CD4-positive, CD25-positive, alpha-beta regulatory T cell (primary cell): ENCODE data around the gene DNAJC4. TPM values are rescaled to one million over a fixed set of nuclear protein-coding genes. Genes with fewer than 3 reads are reported as not detected.
A peak's percentile ranks its signal among the peaks of the same experiment; 100 is the strongest.

Experiments used
- ATAC-seq, 2 donors: fragments of 150-1000 bp; cut with Tn5 transposase; one replicate each; pipeline ENCODE4 v1.10.0; 2021; ENCODE audit warnings: low read depth in 2 of 2, moderate number of reproducible peaks in 2 of 2, moderate library complexity in 1 of 2
- DNase-seq, 3 donors: peaks; one replicate each; pipeline versions ENCODE4 v3.0.0 to v3.0.0-alpha.2; 2012 to 2022; ENCODE audit warnings: mixed read lengths in 1 of 3
- H3K27ac ChIP-seq: one replicate; pipeline ENCODE4 v1.7.0; 2013; ENCODE audit warnings: mild to moderate bottlenecking, low read length; ENCODE audit not compliant: insufficient read depth, poor library complexity, severe bottlenecking
- H3K27me3 ChIP-seq: one replicate; pipeline ENCODE4 v1.7.0; 2013; ENCODE audit warnings: low read length; ENCODE audit not compliant: control insufficient read depth, insufficient read depth
- H3K36me3 ChIP-seq: one replicate; pipeline ENCODE4 v1.7.0; 2013; ENCODE audit warnings: mild to moderate bottlenecking, low read length, moderate library complexity; ENCODE audit not compliant: control insufficient read depth, insufficient read depth
- H3K4me1 ChIP-seq: 2 replicates; pipeline ENCODE4 v1.7.0; 2013; ENCODE audit warnings: mild to moderate bottlenecking, low read length; ENCODE audit not compliant: insufficient read depth, control insufficient read depth, poor library complexity, severe bottlenecking
- H3K4me3 ChIP-seq: one replicate; pipeline ENCODE4 v1.7.0; 2013; ENCODE audit warnings: low read depth, mild to moderate bottlenecking, low read length, moderate library complexity
- H3K9me3 ChIP-seq, 2 experiments: 1 replicate in 1 of 2; 2 replicates in 1 of 2; pipeline ENCODE4 v1.7.0; 2013; ENCODE audit warnings: low read length in 2 of 2, mild to moderate bottlenecking in 1 of 2, moderate library complexity in 1 of 2; ENCODE audit not compliant: control insufficient read depth in 2 of 2
- H3K27ac Mint-ChIP-seq, 3 donors: one replicate each; pipeline ENCODE4 v1.8.0; 2020 to 2022; ENCODE audit warnings: mild to moderate bottlenecking in 3 of 3, mixed read lengths in 3 of 3, moderate library complexity in 2 of 3
- H3K27me3 Mint-ChIP-seq: one replicate; pipeline ENCODE4 v1.8.0; 2022; ENCODE audit warnings: mild to moderate bottlenecking, mixed read lengths
- H3K36me3 Mint-ChIP-seq: one replicate; pipeline ENCODE4 v1.8.0; 2020; ENCODE audit warnings: mixed read lengths
- H3K4me1 Mint-ChIP-seq, 4 donors: one replicate each; pipeline ENCODE4 v1.8.0; 2020 to 2022; ENCODE audit warnings: mixed read lengths in 4 of 4, mild to moderate bottlenecking in 1 of 4
- H3K4me3 Mint-ChIP-seq, 4 donors: one replicate each; pipeline ENCODE4 v1.8.0; 2020 to 2022; ENCODE audit warnings: mild to moderate bottlenecking in 4 of 4, mixed read lengths in 4 of 4, moderate library complexity in 3 of 4
- H3K9me3 Mint-ChIP-seq, 7 donors: one replicate each; pipeline ENCODE4 v1.8.0; 2020 to 2022; ENCODE audit warnings: mixed read lengths in 7 of 7, mild to moderate bottlenecking in 3 of 7, moderate library complexity in 2 of 7
- polyA plus RNA-seq, 4 donors: library from polyadenylated mRNA; unstranded; fragments of 300-500 nt; fragmentation: Illumina TruSeq; gene quantifications; one replicate each; pipeline ENCODE4 v1.2.3, GENCODE V29; 2021
- total RNA-seq: library from RNA; stranded (reverse); gene quantifications from one replicate; pipeline ENCODE4 v1.2.3, GENCODE V29; 2022

Gene DNAJC4
- total and polyA plus RNA-seq, 5 donors from 2014 or later, result 18.1 to 41.9 (median 22.0) TPM

- Mint-ChIP-seq H3K36me3 (no peaks in the 10 kb centered on the region), H3K27me3 (peaks cover 7% of the 10 kb centered on the region), H3K9me3 (peaks cover 0 to 3% (median 0%) of the 10 kb centered on the region in 7 donors), H3K4me3 (peak overlapping the region in 1 of 4 donors; percentile 77), H3K27ac (no peak overlapping the region), H3K4me1 (peaks cover 0 to 27% (median 15%) of the 10 kb centered on the region in 4 donors)
- no peak overlapping the region for H3K27ac ChIP-seq
- H3K36me3 ChIP-seq, result no peaks in the 10 kb centered on the region
- DNase-seq, result no peak
- no peak for ATAC-seq
- no peaks in the 10 kb centered on the region for H3K27me3 ChIP-seq
- H3K4me3 ChIP-seq, result no peak overlapping the region
- peaks cover 17% of the 10 kb centered on the region for H3K4me1 ChIP-seq
- H3K9me3 ChIP-seq, result no peaks in the 10 kb centered on the region
Measured at GRCh38 chr11:64265176-64266160, 35.1 kb downstream of the DNAJC4 start.

GRCh38 chr11:64266339-64266738 is 36.0 kb downstream of the DNAJC4 start:
- H3K4me1 Mint-ChIP-seq, result peaks cover 0 to 28% (median 15%) of the 10 kb centered on the region in 4 donors
- peaks cover 8% of the 10 kb centered on the region for H3K27me3 Mint-ChIP-seq
- ATAC-seq (no peak), DNase-seq (no peak)
- H3K36me3 Mint-ChIP-seq, result no peaks in the 10 kb centered on the region
- peaks cover 0 to 3% (median 0%) of the 10 kb centered on the region in 7 donors for H3K9me3 Mint-ChIP-seq
- peaks cover 21% of the 10 kb centered on the region for H3K4me1 ChIP-seq
- no peak overlapping the region for H3K4me3 Mint-ChIP-seq
- H3K9me3 ChIP-seq, result no peaks in the 10 kb centered on the region
- no peak overlapping the region for H3K27ac ChIP-seq
- no peak overlapping the region for H3K4me3 ChIP-seq
- no peaks in the 10 kb centered on the region for H3K36me3 ChIP-seq
- no peaks in the 10 kb centered on the region for H3K27me3 ChIP-seq
- no peak overlapping the region for H3K27ac Mint-ChIP-seq

- peaks cover 0 to 33% (median 19%) of the 10 kb centered on the region in 4 donors for H3K4me1 Mint-ChIP-seq
- no peaks in the 10 kb centered on the region for H3K36me3 Mint-ChIP-seq
Measured at GRCh38 chr11:64267207-64267945, 37.0 kb downstream of the DNAJC4 start.

GRCh38 chr11:64268025-64268892 is 37.9 kb downstream of the DNAJC4 start:
- H3K4me3 ChIP-seq, result peak overlapping the region; percentile 59
- H3K27ac ChIP-seq, result peak overlapping the region; percentile 98
- H3K27me3 Mint-ChIP-seq, result peaks cover 8% of the 10 kb centered on the region
- H3K27ac Mint-ChIP-seq, result peak overlapping the region; percentile 92 to 98 (median 95)
- H3K9me3 Mint-ChIP-seq, result peaks cover 0 to 3% (median 0%) of the 10 kb centered on the region in 7 donors
- H3K4me1 ChIP-seq, result peaks cover 27% of the 10 kb centered on the region
- H3K27me3 ChIP-seq, result no peaks in the 10 kb centered on the region
- DNase-seq (no peak), ATAC-seq (no peak)
- H3K4me1 Mint-ChIP-seq, result peaks cover 0 to 33% (median 19%) of the 10 kb centered on the region in 4 donors
- peak overlapping the region; percentile 92 to 97 (median 96) for H3K4me3 Mint-ChIP-seq
- H3K9me3 ChIP-seq, result no peaks in the 10 kb centered on the region
- H3K36me3 ChIP-seq, result no peaks in the 10 kb centered on the region
- H3K36me3 Mint-ChIP-seq, result no peaks in the 10 kb centered on the region

More at GRCh38 chr11:64267207-64267945, 37.0 kb downstream of the DNAJC4 start:
- Histone ChIP-seq H3K36me3 (no peaks in the 10 kb centered on the region), H3K27ac (no peak overlapping the region), H3K27me3 (no peaks in the 10 kb centered on the region), H3K4me1 (peaks cover 27% of the 10 kb centered on the region), H3K9me3 (no peaks in the 10 kb centered on the region), H3K4me3 (no peak overlapping the region)
- DNase-seq (no peak), ATAC-seq (no peak)
- Mint-ChIP-seq H3K4me3 (peak overlapping the region in 2 of 4 donors; percentile 78 to 96), H3K27me3 (peaks cover 8% of the 10 kb centered on the region), H3K9me3 (peaks cover 0 to 3% (median 0%) of the 10 kb centered on the region in 7 donors), H3K27ac (peak overlapping the region in 2 of 3 donors; percentile 65 to 77)

- Mint-ChIP-seq H3K27me3 (peaks cover 8% of the 10 kb centered on the region), H3K27ac (peak overlapping the region; percentile 77 to 98 (median 95)), H3K36me3 (no peaks in the 10 kb centered on the region), H3K4me3 (peak overlapping the region; percentile 92 to 97 (median 96)), H3K9me3 (peaks cover 0 to 3% (median 0%) of the 10 kb centered on the region in 7 donors), H3K4me1 (peaks cover 0 to 33% (median 19%) of the 10 kb centered on the region in 4 donors)
- Histone ChIP-seq H3K27ac (peak overlapping the region; percentile 98), H3K4me3 (peak overlapping the region; percentile 59), H3K4me1 (peaks cover 27% of the 10 kb centered on the region), H3K9me3 (no peaks in the 10 kb centered on the region), H3K36me3 (no peaks in the 10 kb centered on the region), H3K27me3 (no peaks in the 10 kb centered on the region)
- ATAC-seq, result no peak
- DNase-seq, result peak in 1 of 3 donors; percentile 58
Measured at GRCh38 chr11:64268893-64269539, 38.7 kb downstream of the DNAJC4 start.

GRCh38 chr11:64269540-64270220 is 39.3 kb downstream of the DNAJC4 start:
- H3K4me3 ChIP-seq, result peak overlapping the region; percentile 84
- peak overlapping the region; percentile 98 for H3K27ac ChIP-seq
- H3K4me1 ChIP-seq, result peaks cover 27% of the 10 kb centered on the region
- peak overlapping the region; percentile 96 to 99 (median 98) for H3K27ac Mint-ChIP-seq
- peak overlapping the region; percentile 92 to 97 (median 96) for H3K4me3 Mint-ChIP-seq
- no peaks in the 10 kb centered on the region for H3K27me3 ChIP-seq
- H3K9me3 ChIP-seq, result no peaks in the 10 kb centered on the region
- H3K4me1 Mint-ChIP-seq, result peaks cover 0 to 33% (median 18%) of the 10 kb centered on the region in 4 donors
- peaks cover 8% of the 10 kb centered on the region for H3K27me3 Mint-ChIP-seq
- no peaks in the 10 kb centered on the region for H3K36me3 ChIP-seq
- ATAC-seq, result peak; percentile 72 to 75
- peaks cover 0 to 3% (median 0%) of the 10 kb centered on the region in 7 donors for H3K9me3 Mint-ChIP-seq
- no peaks in the 10 kb centered on the region for H3K36me3 Mint-ChIP-seq
- DNase-seq, result peak; percentile 95 to 99 (median 96)
